Suprapubic skin (tissue), 4 donors: Measurements from ENCODE around the gene TNFRSF13B. TPM values are rescaled to one million over a fixed set of nuclear protein-coding genes. Genes with fewer than 3 reads are reported as not detected.

Experiments
- DNase-seq, 2 donors: peaks; one replicate each; pipeline ENCODE4 v3.0.0-alpha.2; 2019; ENCODE audit warnings: low spot score in 2 of 2
- H3K27ac ChIP-seq: fragments of 200-600 bp; sonication (generic); one replicate; pipeline ENCODE4 v1.5.1; 2019
- H3K27me3 ChIP-seq: fragments of 200-600 bp; sonication (generic); one replicate; pipeline ENCODE4 v1.5.1; 2019
- H3K36me3 ChIP-seq: fragments of 200-600 bp; sonication (generic); one replicate; pipeline ENCODE4 v1.5.1; 2019
- H3K4me1 ChIP-seq: fragments of 200-600 bp; sonication (generic); one replicate; pipeline ENCODE4 v1.5.1; 2019
- H3K4me3 ChIP-seq: fragments of 200-600 bp; sonication (generic); one replicate; pipeline ENCODE4 v1.5.1; 2019; ENCODE audit warnings: mild to moderate bottlenecking
- H3K9me3 ChIP-seq: fragments of 200-600 bp; sonication (generic); one replicate; pipeline ENCODE4 v1.5.1; 2019
- CTCF ChIP-seq, 2 donors: fragments of 200-600 bp in 1 of 2; fragments of 450-650 bp in 1 of 2; sonication (generic) in 1 of 2; IDR thresholded peaks; one replicate each; pipeline ENCODE4 v1.5.1; 2016 to 2019; ENCODE audit warnings: antibody characterized with exemption in 2 of 2, mild to moderate bottlenecking in 1 of 2, moderate library complexity in 1 of 2
- EP300 ChIP-seq: sonication (generic); formaldehyde crosslinking; IDR thresholded peaks from one replicate; pipeline ENCODE4 v1.6.1; 2017; ENCODE audit warnings: antibody characterized with exemption
- POLR2A ChIP-seq, 2 donors: fragments of 450-650 bp; IDR thresholded peaks; one replicate each; pipeline ENCODE4 v1.6.1; 2017; ENCODE audit warnings: antibody characterized with exemption in 2 of 2, mild to moderate bottlenecking in 2 of 2, moderate library complexity in 2 of 2
- POLR2AphosphoS5 ChIP-seq, 3 donors: sonication (generic); formaldehyde crosslinking; IDR thresholded peaks; one replicate each; pipeline ENCODE4 v1.6.1; 2017; ENCODE audit warnings: antibody characterized with exemption in 3 of 3
- WGBS: methylation state at CpG from one replicate; pipeline ENCODE4 v1.1.5; 2018; 5-methylcytosine and 5-hydroxymethylcytosine counted together
- total RNA-seq, 4 donors: library from RNA; depleted of rRNA; stranded (reverse); fragments of >200 nt; gene quantifications; one replicate each; pipeline ENCODE4 v1.1.0, GENCODE V29; 2016

TNFRSF13B gene
- total RNA-seq, 4 donors from 2014 or later: 3.8 TPM; not detected in 3

GRCh38 chr17:16930571-16931317, 41.2 kb downstream of the TNFRSF13B start:
- H3K4me3 ChIP-seq: no peak overlapping the region
- WGBS: 90% methylated on average over 13 of the region's 13 CpGs
- H3K27me3 ChIP-seq: peaks cover 4% of the 10 kb centered on the region
- no peak for TF ChIP-seq CTCF (IDR thresholded peaks at IDR 0.05)
- TF ChIP-seq POLR2AphosphoS5 (IDR thresholded peaks at IDR 0.05): no peak
- TF ChIP-seq POLR2A (IDR thresholded peaks at IDR 0.05): no peak
- TF ChIP-seq EP300: no peak
- H3K36me3 ChIP-seq: no peaks in the 10 kb centered on the region
- H3K27ac ChIP-seq: no peak overlapping the region
- no peaks in the 10 kb centered on the region for H3K9me3 ChIP-seq
- DNase-seq: peak in 1 of 2 donors; percentile 47
- no peaks in the 10 kb centered on the region for H3K4me1 ChIP-seq

- 87% methylated on average over 17 of the region's 17 CpGs for WGBS
- TF ChIP-seq POLR2A (IDR thresholded peaks at IDR 0.05) (no peak), EP300 (no peak), POLR2AphosphoS5 (IDR thresholded peaks at IDR 0.05) (no peak), CTCF (IDR thresholded peaks at IDR 0.05) (no peak)
- Histone ChIP-seq H3K27ac (no peak overlapping the region), H3K9me3 (no peaks in the 10 kb centered on the region), H3K36me3 (no peaks in the 10 kb centered on the region), H3K4me3 (no peak overlapping the region), H3K4me1 (no peaks in the 10 kb centered on the region), H3K27me3 (peaks cover 4% of the 10 kb centered on the region)
- DNase-seq: peak in 1 of 2 donors; percentile 37
Observed at GRCh38 chr17:16929757-16930520, 42.0 kb downstream of the TNFRSF13B start.

- Histone ChIP-seq H3K9me3 (no peaks in the 10 kb centered on the region), H3K36me3 (no peaks in the 10 kb centered on the region), H3K27me3 (peaks cover 4% of the 10 kb centered on the region), H3K27ac (no peak overlapping the region), H3K4me3 (no peak overlapping the region), H3K4me1 (no peaks in the 10 kb centered on the region)
- DNase-seq: peak; percentile 40 to 58
- WGBS: 82% methylated on average over 9 of the region's 12 CpGs
- TF ChIP-seq CTCF (IDR thresholded peaks at IDR 0.05) (no peak), POLR2AphosphoS5 (IDR thresholded peaks at IDR 0.05) (no peak), POLR2A (IDR thresholded peaks at IDR 0.05) (no peak), EP300 (no peak)
Observed at GRCh38 chr17:16929035-16929680, 42.8 kb downstream of the TNFRSF13B start.

GRCh38 chr17:16928406-16929034, 43.4 kb downstream of the TNFRSF13B start:
- no peaks in the 10 kb centered on the region for H3K9me3 ChIP-seq
- TF ChIP-seq POLR2A (IDR thresholded peaks at IDR 0.05): no peak
- no peak for TF ChIP-seq POLR2AphosphoS5 (IDR thresholded peaks at IDR 0.05)
- no peak for TF ChIP-seq EP300
- TF ChIP-seq CTCF (IDR thresholded peaks at IDR 0.05): no peak
- no peaks in the 10 kb centered on the region for H3K36me3 ChIP-seq
- DNase-seq: peak in 1 of 2 donors; percentile 58
- no peaks in the 10 kb centered on the region for H3K4me1 ChIP-seq
- no peak overlapping the region for H3K4me3 ChIP-seq
- H3K27ac ChIP-seq: no peak overlapping the region
- 65% methylated on average over 4 of the region's 8 CpGs for WGBS
- peaks cover 4% of the 10 kb centered on the region for H3K27me3 ChIP-seq
